GM12878 (cell line): ENCODE measurements around the gene ZNF142. TPM values are rescaled to one million over a fixed set of nuclear protein-coding genes. Genes with fewer than 3 reads are reported as not detected.

Experiments used
- E4F1 ChIP-seq: fragments of 450-650 bp; IDR thresholded peaks from 2 replicates; pipeline ENCODE4 v1.6.1; 2018; ENCODE audit warnings: borderline replicate concordance, mild to moderate bottlenecking; ENCODE audit not compliant: partially characterized antibody
- EP300 ChIP-seq, 2 experiments: fragments of 150-350 bp in 1 of 2; IDR thresholded peaks; 2 replicates each; pipeline ENCODE4 v1.6.1; 2011 to 2012; ENCODE audit warnings: low read depth in 2 of 2, low read length in 2 of 2, borderline replicate concordance in 1 of 2, improper control_type of control experiment in 1 of 2, inconsistent platforms in 1 of 2; ENCODE audit not compliant: control insufficient read depth in 1 of 2
- GATAD2B ChIP-seq: fragments of 450-650 bp; conservative IDR thresholded peaks from 2 replicates; pipeline ENCODE4 v1.6.1; 2017; ENCODE audit warnings: low read depth, mild to moderate bottlenecking, moderate library complexity
- HDGF ChIP-seq: fragments of 450-650 bp; IDR thresholded peaks from 2 replicates; pipeline ENCODE4 v1.6.1; 2016; ENCODE audit warnings: antibody characterized with exemption
- IKZF1 ChIP-seq: fragments of 450-650 bp; conservative IDR thresholded peaks from 2 replicates; pipeline ENCODE4 v1.6.1; 2017; ENCODE audit warnings: antibody characterized with exemption, mild to moderate bottlenecking
- KDM1A ChIP-seq: fragments of 200-600 bp; sonication (generic); IDR thresholded peaks from 2 replicates; pipeline ENCODE4 v1.6.1; 2016; ENCODE audit warnings: borderline replicate concordance
- NR2C2 ChIP-seq: IDR thresholded peaks from 2 replicates; pipeline ENCODE4 v1.6.1; 2011; ENCODE audit warnings: borderline replicate concordance, low read depth; ENCODE audit not compliant: control insufficient read depth, insufficient read length
- PAX5 ChIP-seq: IDR thresholded peaks from 2 replicates; pipeline ENCODE4 v1.6.1; 2011; ENCODE audit warnings: low read depth, low read length, borderline replicate concordance
- PAX8 ChIP-seq: fragments of 450-650 bp; IDR thresholded peaks from 2 replicates; pipeline ENCODE4 v1.6.1; 2017; ENCODE audit warnings: mild to moderate bottlenecking, moderate library complexity
- PML ChIP-seq: IDR thresholded peaks from 2 replicates; pipeline ENCODE4 v1.6.1; 2012; ENCODE audit warnings: low read length, inconsistent platforms
- POLR2AphosphoS5 ChIP-seq: IDR thresholded peaks from 2 replicates; pipeline ENCODE4 v1.6.1; 2011; ENCODE audit warnings: mild to moderate bottlenecking, low read length, inconsistent platforms
- REST ChIP-seq: IDR thresholded peaks from 2 replicates; pipeline ENCODE4 v1.6.1; 2012; ENCODE audit warnings: mild to moderate bottlenecking, low read depth, low read length
- SMC3 ChIP-seq: IDR thresholded peaks from 2 replicates; pipeline ENCODE4 v1.6.1; 2011; ENCODE audit warnings: low read length, improper control_type of control experiment, borderline replicate concordance
- STAT3 ChIP-seq: IDR thresholded peaks from 2 replicates; pipeline ENCODE4 v1.6.1; 2011; ENCODE audit warnings: low read depth, low read length, improper control_type of control experiment
- ZNF24 ChIP-seq: fragments of 450-650 bp; IDR thresholded peaks from 2 replicates; pipeline ENCODE4 v1.6.1; 2017; ENCODE audit warnings: antibody characterized with exemption, mild to moderate bottlenecking
- ZZZ3 ChIP-seq: IDR thresholded peaks from 2 replicates; pipeline ENCODE4 v1.6.1; 2011; ENCODE audit warnings: low read depth; ENCODE audit not compliant: control insufficient read depth, insufficient read length
- polyA plus RNA-seq, 11 experiments: library from polyadenylated mRNA; depleted of rRNA in 4 of 11; unstranded in 6 of 11; stranded (reverse) in 5 of 11; fragments of >200 nt; fragmentation: Nextera tagmentation in 4 of 11; fragmentation: Illumina TruSeq in 1 of 11; extraction: Ambion mirVana in 4 of 11; extraction: Trizol in 1 of 11; gene quantifications; 1 replicate in 1 of 11; 2 replicates in 10 of 11; pipeline versions ENCODE4 v1.2.1 to v1.2.3, GENCODE V29; 2011 to 2016; ENCODE audit warnings: inconsistent platforms in 2 of 11, missing spikeins in 2 of 11, low read depth in 1 of 11
- total RNA-seq, 4 experiments: library from RNA; depleted of rRNA in 3 of 4; stranded (reverse); fragments of >200 nt in 3 of 4; fragmentation: Illumina TruSeq in 1 of 4; extraction: Trizol in 1 of 4; gene quantifications; 2 replicates each; pipeline versions ENCODE4 v1.2.1 to v1.2.3, GENCODE V29; 2013 to 2021
- TF ChIP-seq, protein P1 (sequence below): fragments of 450-650 bp; IDR thresholded peaks from 2 replicates; pipeline ENCODE4 v1.6.1; 2016; ENCODE audit warnings: mild to moderate bottlenecking
- TF ChIP-seq, protein P2 (sequence below): fragments of 450-650 bp; formaldehyde crosslinking; IDR thresholded peaks from 2 replicates; pipeline ENCODE4 v1.4.0; 2022; ENCODE audit warnings: mild to moderate bottlenecking, moderate library complexity

ZNF142 gene
- total and polyA plus RNA-seq, 10 of the 15 experiments (the other 5 are each of a cell fraction or from before 2014, with no cell fraction given) = 1.3 to 40.9 (median 15.0) TPM

GRCh38 chr2:218659258-218659987 lies at the start of gene ZNF142, which contains the start of gene BCS1L (continued):
- TF ChIP-seq E4F1 = peak; percentile 26
- peak; percentile 80; the same call in 1 of the 2 replicates for TF ChIP-seq IKZF1
- no peak for TF ChIP-seq REST
- TF ChIP-seq EP300 (IDR thresholded peaks at IDR 0.05; ENCODE audit: borderline replicate concordance in 1 of 2, control insufficient read depth in 1 of 2, low read depth in 2 of 2, low read length in 2 of 2) = peak in 1 of 2 experiments; percentile 31; a peak in 1 of 4 replicates
- TF ChIP-seq, protein P1, sequence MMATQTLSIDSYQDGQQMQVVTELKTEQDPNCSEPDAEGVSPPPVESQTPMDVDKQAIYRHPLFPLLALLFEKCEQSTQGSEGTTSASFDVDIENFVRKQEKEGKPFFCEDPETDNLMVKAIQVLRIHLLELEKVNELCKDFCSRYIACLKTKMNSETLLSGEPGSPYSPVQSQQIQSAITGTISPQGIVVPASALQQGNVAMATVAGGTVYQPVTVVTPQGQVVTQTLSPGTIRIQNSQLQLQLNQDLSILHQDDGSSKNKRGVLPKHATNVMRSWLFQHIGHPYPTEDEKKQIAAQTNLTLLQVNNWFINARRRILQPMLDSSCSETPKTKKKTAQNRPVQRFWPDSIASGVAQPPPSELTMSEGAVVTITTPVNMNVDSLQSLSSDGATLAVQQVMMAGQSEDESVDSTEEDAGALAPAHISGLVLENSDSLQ = peak; percentile 96
- no peak for TF ChIP-seq NR2C2
- no peak for TF ChIP-seq ZNF24
- TF ChIP-seq GATAD2B = peak; percentile 46; the same call in 1 of the 2 replicates
- peak; percentile 61; the same call in 1 of the 2 replicates for TF ChIP-seq HDGF
- 0 out of 2 replicates have a peak, but pooled peaks have one; percentile 34 for TF ChIP-seq PAX5
- TF ChIP-seq PAX8 = no peak
- TF ChIP-seq STAT3 = no peak
- TF ChIP-seq KDM1A = no peak
- TF ChIP-seq PML = peak; percentile 69; the same call in 1 of the 2 replicates
- peak; percentile 74 for TF ChIP-seq POLR2AphosphoS5
- no peak for TF ChIP-seq SMC3
- no peak for TF ChIP-seq ZZZ3
- TF ChIP-seq, protein P2, sequence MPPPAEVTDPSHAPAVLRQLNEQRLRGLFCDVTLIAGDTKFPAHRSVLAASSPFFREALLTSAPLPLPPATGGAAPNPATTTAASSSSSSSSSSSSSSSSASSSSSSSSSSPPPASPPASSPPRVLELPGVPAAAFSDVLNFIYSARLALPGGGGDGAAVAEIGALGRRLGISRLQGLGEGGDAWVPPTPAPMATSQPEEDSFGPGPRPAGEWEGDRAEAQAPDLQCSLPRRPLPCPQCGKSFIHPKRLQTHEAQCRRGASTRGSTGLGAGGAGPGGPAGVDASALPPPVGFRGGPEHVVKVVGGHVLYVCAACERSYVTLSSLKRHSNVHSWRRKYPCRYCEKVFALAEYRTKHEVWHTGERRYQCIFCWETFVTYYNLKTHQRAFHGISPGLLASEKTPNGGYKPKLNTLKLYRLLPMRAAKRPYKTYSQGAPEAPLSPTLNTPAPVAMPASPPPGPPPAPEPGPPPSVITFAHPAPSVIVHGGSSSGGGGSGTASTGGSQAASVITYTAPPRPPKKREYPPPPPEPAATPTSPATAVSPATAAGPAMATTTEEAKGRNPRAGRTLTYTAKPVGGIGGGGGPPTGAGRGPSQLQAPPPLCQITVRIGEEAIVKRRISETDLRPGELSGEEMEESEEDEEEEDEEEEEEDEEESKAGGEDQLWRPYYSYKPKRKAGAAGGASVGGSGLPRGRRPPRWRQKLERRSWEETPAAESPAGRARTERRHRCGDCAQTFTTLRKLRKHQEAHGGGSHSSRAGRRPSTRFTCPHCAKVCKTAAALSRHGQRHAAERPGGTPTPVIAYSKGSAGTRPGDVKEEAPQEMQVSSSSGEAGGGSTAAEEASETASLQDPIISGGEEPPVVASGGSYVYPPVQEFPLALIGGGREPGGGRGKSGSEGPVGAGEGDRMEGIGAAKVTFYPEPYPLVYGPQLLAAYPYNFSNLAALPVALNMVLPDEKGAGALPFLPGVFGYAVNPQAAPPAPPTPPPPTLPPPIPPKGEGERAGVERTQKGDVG (CRISPR knock-in tag) = no peak
